ENCODE results near the gene SOD3.

DNA sequence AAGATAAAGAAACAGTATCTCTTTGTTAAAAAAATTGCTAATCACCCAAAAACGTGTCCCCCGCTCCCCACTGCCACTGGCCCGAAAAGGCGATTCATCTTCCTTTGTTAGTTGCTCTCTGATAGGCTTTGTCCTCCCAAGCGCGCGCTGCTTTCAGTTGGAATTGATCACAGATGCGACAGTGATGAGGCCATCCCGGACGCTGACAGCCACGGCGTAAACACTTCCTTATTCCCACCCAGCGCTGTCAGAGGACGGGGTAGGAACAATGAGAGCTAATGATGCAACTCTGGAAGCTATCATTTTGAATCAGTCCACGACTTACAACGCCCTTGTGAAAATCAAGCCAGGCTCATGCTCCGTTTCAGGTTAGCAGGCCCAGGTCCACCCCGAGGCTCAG is 21.4 kb downstream of the SOD3 start:
- TF ChIP-seq CTCF (IDR thresholded peaks at IDR 0.05) (no peak), POLR2A (IDR thresholded peaks at IDR 0.05) (no peak), EP300 (IDR thresholded peaks at IDR 0.05) (no peak), POLR2AphosphoS5 (IDR thresholded peaks at IDR 0.05) (no peak)

Measured in suprapubic skin (tissue), 4 donors.